K562 (cell line): ENCODE data around the gene EFCAB9. TPM values are rescaled to one million over a fixed set of nuclear protein-coding genes. Genes with fewer than 3 reads are reported as not detected.
A peak's percentile ranks its signal among the peaks of the same experiment; 100 is the strongest.

ENCODE experiments used
- BCL6 ChIP-seq: fragments of 250-450 bp; sonication (Bioruptor Pico); IDR thresholded peaks from 2 replicates; pipeline ENCODE4 v1.4.0; 2020
- ETV1 ChIP-seq: fragments of 450-650 bp; conservative IDR thresholded peaks from 2 replicates; pipeline ENCODE4 v1.6.1; 2016; ENCODE audit warnings: missing genetic modification characterization, control low read depth, low read depth, missing compliant biosample characterization
- FOXK1 ChIP-seq: sonication (generic); formaldehyde crosslinking; IDR thresholded peaks from 2 replicates; pipeline ENCODE4 v1.8.0; 2022; ENCODE audit warnings: missing genetic modification reagents, mild to moderate bottlenecking, borderline replicate concordance
- HMG20B ChIP-seq: fragments of 250-450 bp; sonication (Bioruptor Pico); IDR thresholded peaks from 2 replicates; pipeline ENCODE4 v1.5.0; 2021; ENCODE audit warnings: mild to moderate bottlenecking
- NEUROD1 ChIP-seq: fragments of 150-350 bp; IDR thresholded peaks from 2 replicates; pipeline ENCODE4 v1.6.1; 2014; ENCODE audit warnings: borderline replicate concordance, low read length, low read depth; ENCODE audit not compliant: partially characterized antibody
- NR2C1 ChIP-seq, 2 experiments: fragments of 450-650 bp; IDR thresholded peaks; 2 replicates each; pipeline ENCODE4 v1.6.1; 2017; ENCODE audit warnings: mild to moderate bottlenecking in 2 of 2, antibody characterized with exemption in 1 of 2, inconsistent platforms in 1 of 2, missing compliant biosample characterization in 1 of 2, missing genetic modification characterization in 1 of 2
- NR4A1 ChIP-seq, 2 experiments: fragments of 250-450 bp in 1 of 2; fragments of 450-650 bp in 1 of 2; sonication (Bioruptor Pico) in 1 of 2; IDR thresholded peaks; 2 replicates each; pipeline versions ENCODE4 v1.4.0 to v1.6.1; 2016 to 2020; ENCODE audit warnings: mild to moderate bottlenecking in 2 of 2, missing compliant biosample characterization in 1 of 2, missing genetic modification characterization in 1 of 2, moderate library complexity in 1 of 2
- RAD21 ChIP-seq, 2 experiments: fragments of 250-450 bp in 1 of 2; fragments of 450-650 bp in 1 of 2; sonication (Bioruptor Pico) in 1 of 2; formaldehyde crosslinking in 1 of 2; IDR thresholded peaks in 1 of 2; conservative IDR thresholded peaks in 1 of 2; 2 replicates each; pipeline versions ENCODE4 v1.4.0 to v1.8.0; 2020 to 2022; ENCODE audit warnings: mild to moderate bottlenecking in 2 of 2, moderate library complexity in 1 of 2
- RB1 ChIP-seq: fragments of 450-650 bp; IDR thresholded peaks from 2 replicates; pipeline ENCODE4 v1.6.1; 2017; ENCODE audit warnings: low read depth, mild to moderate bottlenecking
- RBM34 ChIP-seq: fragments of 200-400 bp; formaldehyde crosslinking; IDR thresholded peaks from 2 replicates; pipeline ENCODE4 v1.6.1; 2018; ENCODE audit warnings: low read length, borderline replicate concordance; ENCODE audit not compliant: insufficient read depth
- TEAD2 ChIP-seq: fragments of 450-650 bp; IDR thresholded peaks from 2 replicates; pipeline ENCODE4 v1.6.1; 2016; ENCODE audit warnings: missing genetic modification characterization, control low read depth, missing compliant biosample characterization
- UBTF ChIP-seq, 2 experiments: IDR thresholded peaks; 2 replicates each; pipeline ENCODE4 v1.6.1; 2012; ENCODE audit warnings: improper control_type of control experiment in 2 of 2, low read depth in 2 of 2, low read length in 2 of 2, borderline replicate concordance in 1 of 2
- polyA plus RNA-seq, 8 experiments: library from polyadenylated mRNA; depleted of rRNA in 4 of 8; stranded (reverse) in 5 of 8; unstranded in 3 of 8; fragments of >200 nt; fragmentation: Nextera tagmentation in 2 of 8; fragmentation: Illumina TruSeq in 1 of 8; extraction: Ambion mirVana in 2 of 8; extraction: Trizol in 1 of 8; gene quantifications; 2 replicates each; pipeline versions ENCODE4 v1.2.1 to v1.2.3, GENCODE V29; 2011 to 2014; ENCODE audit warnings: inconsistent platforms in 1 of 8, missing spikeins in 1 of 8
- total RNA-seq, 7 experiments: library from RNA; depleted of rRNA in 6 of 7; stranded (reverse); fragments of >200 nt in 6 of 7; fragmentation: Illumina TruSeq in 2 of 7; extraction: Trizol in 2 of 7; gene quantifications; 2 replicates each; pipeline versions ENCODE4 v1.2.1 to v1.2.3, GENCODE V29; 2011 to 2021; ENCODE audit warnings: low replicate concordance in 1 of 7
- TF ChIP-seq, protein P1 (sequence below), 3 experiments: fragments of 200-800 bp in 1 of 3; fragments of 250-450 bp in 1 of 3; fragments of 450-650 bp in 1 of 3; sonication (Bioruptor Pico) in 1 of 3; sonication (Bioruptor generic) in 1 of 3; formaldehyde crosslinking in 1 of 3; IDR thresholded peaks; 2 replicates each; pipeline versions ENCODE4 v1.6.1 to v1.8.0; 2016 to 2022; ENCODE audit warnings: mild to moderate bottlenecking in 2 of 3, missing genetic modification characterization in 2 of 3, missing compliant biosample characterization in 1 of 3, moderate library complexity in 1 of 3
- TF ChIP-seq, protein P2 (sequence below): sonication (generic); formaldehyde crosslinking; IDR thresholded peaks from 2 replicates; pipeline ENCODE4 v1.9.0; 2022; ENCODE audit warnings: mild to moderate bottlenecking, missing genetic modification reagents

EFCAB9 gene
- total and polyA plus RNA-seq, 9 of the 15 experiments (the other 6 are each of a cell fraction or from before 2014, with no cell fraction given): not detected

DNA sequence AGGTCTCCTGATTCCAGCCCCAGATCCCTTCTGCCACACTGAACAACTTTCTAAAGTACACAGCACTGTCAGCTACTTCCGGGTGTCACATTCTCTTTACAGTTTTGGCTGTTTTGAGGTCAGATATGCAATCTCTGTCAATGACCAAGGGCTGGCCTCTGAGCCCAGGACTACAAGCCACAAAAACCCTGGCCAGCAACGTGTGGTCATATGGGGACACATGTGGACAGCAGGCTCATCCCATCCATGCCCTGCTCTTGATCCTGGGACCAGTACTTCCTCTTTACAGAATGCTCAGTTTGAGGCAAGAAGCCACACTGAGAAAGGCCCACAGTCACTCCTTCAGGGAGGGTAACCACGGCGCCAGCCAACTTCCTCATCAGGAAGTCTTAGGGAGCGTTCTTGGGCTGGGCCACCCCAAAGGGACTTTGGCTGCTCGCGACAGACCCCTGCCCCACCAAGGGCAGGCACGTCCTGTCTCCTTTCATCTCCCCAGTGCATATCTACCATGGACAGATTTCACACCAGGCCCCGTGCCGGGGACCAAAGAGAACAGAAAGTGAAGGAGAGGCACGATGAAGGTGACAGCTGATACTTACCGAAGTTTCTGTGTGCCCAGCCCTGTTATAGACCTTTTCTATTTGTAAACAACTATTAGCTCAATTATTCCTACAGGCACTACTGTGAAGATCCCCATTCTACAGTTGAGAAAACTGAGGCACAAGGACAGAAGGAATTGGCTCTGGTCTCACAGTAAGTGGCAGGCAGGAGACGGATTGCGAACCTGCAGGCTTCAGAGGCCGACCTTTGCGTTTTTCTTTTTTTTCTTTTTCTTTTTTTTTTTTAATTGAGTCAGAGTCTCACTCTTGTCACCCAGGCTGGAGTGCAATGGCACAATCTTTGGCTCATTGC lies 43.2 kb upstream of the EFCAB9 start (continued):
- TF ChIP-seq RBM34 (no peak), ETV1 (peak; percentile 41; the same call in 1 of the 2 replicates), BCL6 (no peak), NR4A1 (CRISPR knock-in tag; IDR thresholded peaks at IDR 0.05) (no peak), NR4A1 (tag; IDR thresholded peaks at IDR 0.05) (no peak), NEUROD1 (peak; percentile 41), RB1 (no peak), UBTF (IDR thresholded peaks at IDR 0.05; ENCODE audit: borderline replicate concordance in 1 of 2, low read depth in 2 of 2, low read length in 2 of 2) (no peak), TEAD2 (tag) (no peak), HMG20B (CRISPR knock-in tag) (no peak), RAD21 (CRISPR knock-in tag; conservative IDR thresholded peaks at IDR 0.05 in 1 of 2, IDR thresholded peaks at IDR 0.05 in 1 of 2) (peak in 1 of 2 experiments; percentile 16; a peak in 1 of 4 replicates), NR2C1 (IDR thresholded peaks at IDR 0.05) (no peak), NR2C1 (tag; IDR thresholded peaks at IDR 0.05) (0 out of 2 replicates have a peak, but pooled peaks have one; percentile 39), FOXK1 (0 out of 2 replicates have a peak, but pooled peaks have one; percentile 23)
- TF ChIP-seq, protein P1, sequence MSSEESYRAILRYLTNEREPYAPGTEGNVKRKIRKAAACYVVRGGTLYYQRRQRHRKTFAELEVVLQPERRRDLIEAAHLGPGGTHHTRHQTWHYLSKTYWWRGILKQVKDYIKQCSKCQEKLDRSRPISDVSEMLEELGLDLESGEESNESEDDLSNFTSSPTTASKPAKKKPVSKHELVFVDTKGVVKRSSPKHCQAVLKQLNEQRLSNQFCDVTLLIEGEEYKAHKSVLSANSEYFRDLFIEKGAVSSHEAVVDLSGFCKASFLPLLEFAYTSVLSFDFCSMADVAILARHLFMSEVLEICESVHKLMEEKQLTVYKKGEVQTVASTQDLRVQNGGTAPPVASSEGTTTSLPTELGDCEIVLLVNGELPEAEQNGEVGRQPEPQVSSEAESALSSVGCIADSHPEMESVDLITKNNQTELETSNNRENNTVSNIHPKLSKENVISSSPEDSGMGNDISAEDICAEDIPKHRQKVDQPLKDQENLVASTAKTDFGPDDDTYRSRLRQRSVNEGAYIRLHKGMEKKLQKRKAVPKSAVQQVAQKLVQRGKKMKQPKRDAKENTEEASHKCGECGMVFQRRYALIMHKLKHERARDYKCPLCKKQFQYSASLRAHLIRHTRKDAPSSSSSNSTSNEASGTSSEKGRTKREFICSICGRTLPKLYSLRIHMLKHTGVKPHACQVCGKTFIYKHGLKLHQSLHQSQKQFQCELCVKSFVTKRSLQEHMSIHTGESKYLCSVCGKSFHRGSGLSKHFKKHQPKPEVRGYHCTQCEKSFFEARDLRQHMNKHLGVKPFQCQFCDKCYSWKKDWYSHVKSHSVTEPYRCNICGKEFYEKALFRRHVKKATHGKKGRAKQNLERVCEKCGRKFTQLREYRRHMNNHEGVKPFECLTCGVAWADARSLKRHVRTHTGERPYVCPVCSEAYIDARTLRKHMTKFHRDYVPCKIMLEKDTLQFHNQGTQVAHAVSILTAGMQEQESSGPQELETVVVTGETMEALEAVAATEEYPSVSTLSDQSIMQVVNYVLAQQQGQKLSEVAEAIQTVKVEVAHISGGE (CRISPR knock-in tag; IDR thresholded peaks at IDR 0.05): peak in 1 of 3 experiments; percentile 9; a peak in 1 of 6 replicates
- TF ChIP-seq, protein P2, sequence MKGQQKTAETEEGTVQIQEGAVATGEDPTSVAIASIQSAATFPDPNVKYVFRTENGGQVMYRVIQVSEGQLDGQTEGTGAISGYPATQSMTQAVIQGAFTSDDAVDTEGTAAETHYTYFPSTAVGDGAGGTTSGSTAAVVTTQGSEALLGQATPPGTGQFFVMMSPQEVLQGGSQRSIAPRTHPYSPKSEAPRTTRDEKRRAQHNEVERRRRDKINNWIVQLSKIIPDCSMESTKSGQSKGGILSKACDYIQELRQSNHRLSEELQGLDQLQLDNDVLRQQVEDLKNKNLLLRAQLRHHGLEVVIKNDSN (CRISPR knock-in tag): peak; percentile 29; the same call in 1 of the 2 replicates
